ENCODE data around the gene THADA. TPM values are rescaled to one million over a fixed set of nuclear protein-coding genes. Genes with fewer than 3 reads are reported as not detected.

THADA gene
- total RNA-seq, 1 donor from 2014 or later = 51.4 TPM

GRCh38 chr2:43269706-43270105 is 326.1 kb downstream of the THADA start:
- Mint-ChIP-seq H3K4me1 (no peaks in the 10 kb centered on the region), H3K9me3 (no peaks in the 10 kb centered on the region), H3K36me3 (ENCODE audit: low read depth) (peaks cover 78% of the 10 kb centered on the region), H3K27me3 (no peaks in the 10 kb centered on the region), H3K27ac (no peak overlapping the region), H3K4me3 (no peak overlapping the region)
- POLR2A ChIA-PET = no interaction called here
- intact Hi-C loops (cut with micrococcal nuclease) = no loop called here
- ATAC-seq (ENCODE audit: low read depth) = no peak
- no peak for TF ChIP-seq CTCF (IDR thresholded peaks at IDR 0.05)
- CTCF ChIA-PET = no interaction called here
- DNase-seq = no peak

- peaks cover 77% of the 10 kb centered on the region for H3K36me3 Mint-ChIP-seq (ENCODE audit: low read depth)
- ATAC-seq (ENCODE audit: low read depth) = no peak
- no peak for DNase-seq
- CTCF ChIA-PET = no interaction called here
- H3K4me3 Mint-ChIP-seq = no peak overlapping the region
- intact Hi-C loops (cut with micrococcal nuclease) = no loop called here
- no peak overlapping the region for H3K27ac Mint-ChIP-seq
- H3K27me3 Mint-ChIP-seq = no peaks in the 10 kb centered on the region
- POLR2A ChIA-PET = no interaction called here
- TF ChIP-seq CTCF (IDR thresholded peaks at IDR 0.05) = no peak
- H3K4me1 Mint-ChIP-seq = no peaks in the 10 kb centered on the region
- no peaks in the 10 kb centered on the region for H3K9me3 Mint-ChIP-seq
These were observed 326.7 kb downstream of the THADA start for GRCh38 chr2:43269074-43269572.

- no peaks in the 10 kb centered on the region for H3K27me3 Mint-ChIP-seq
- ATAC-seq (ENCODE audit: low read depth) = no peak
- no peak overlapping the region for H3K27ac Mint-ChIP-seq
- no peaks in the 10 kb centered on the region for H3K4me1 Mint-ChIP-seq
- intact Hi-C loops (cut with micrococcal nuclease) = no loop called here
- no peak for DNase-seq
- no peak overlapping the region for H3K4me3 Mint-ChIP-seq
- peaks cover 77% of the 10 kb centered on the region for H3K36me3 Mint-ChIP-seq (ENCODE audit: low read depth)
- no peaks in the 10 kb centered on the region for H3K9me3 Mint-ChIP-seq
- POLR2A ChIA-PET = no interaction called here
- CTCF ChIA-PET = no interaction called here
- no peak for TF ChIP-seq CTCF (IDR thresholded peaks at IDR 0.05)
These were observed 327.5 kb downstream of the THADA start for GRCh38 chr2:43268066-43268953.

- CTCF ChIA-PET = no interaction called here
- ATAC-seq (ENCODE audit: low read depth) (no peak), DNase-seq (no peak)
- Mint-ChIP-seq H3K27ac (no peak overlapping the region), H3K9me3 (no peaks in the 10 kb centered on the region), H3K4me1 (no peaks in the 10 kb centered on the region), H3K36me3 (ENCODE audit: low read depth) (peaks cover 79% of the 10 kb centered on the region), H3K4me3 (no peak overlapping the region), H3K27me3 (no peaks in the 10 kb centered on the region)
- POLR2A ChIA-PET = no interaction called here
- intact Hi-C loops (cut with micrococcal nuclease) = no loop called here
- no peak for TF ChIP-seq CTCF (IDR thresholded peaks at IDR 0.05)
These were observed 328.5 kb downstream of the THADA start for GRCh38 chr2:43267381-43267780.

- ChIA-PET CTCF (no interaction called here), POLR2A (no interaction called here)
- no peak overlapping the region for H3K4me3 Mint-ChIP-seq
- H3K36me3 Mint-ChIP-seq (ENCODE audit: low read depth) = peaks cover 79% of the 10 kb centered on the region
- H3K27ac Mint-ChIP-seq = no peak overlapping the region
- intact Hi-C loops (cut with micrococcal nuclease) = no loop called here
- ATAC-seq (ENCODE audit: low read depth) = no peak
- no peaks in the 10 kb centered on the region for H3K4me1 Mint-ChIP-seq
- no peaks in the 10 kb centered on the region for H3K9me3 Mint-ChIP-seq
- DNase-seq = no peak
- no peaks in the 10 kb centered on the region for H3K27me3 Mint-ChIP-seq
- no peak for TF ChIP-seq CTCF (IDR thresholded peaks at IDR 0.05)
These were observed 329.1 kb downstream of the THADA start for GRCh38 chr2:43266711-43267111.

Measured in activated B cell treated with CpG ODN at 0.5 μM for 24 hours (primary cell).